Epithelial cell of esophagus (primary cell): ENCODE measurements around the gene UBC.
"Not testable (repeated sequence)": the region's sequence is repeated elsewhere in the genome, so short reads cannot be mapped to it uniquely, and the experiment has no call there.

Experiments used
- DNase-seq: peaks from one replicate; pipeline ENCODE4 v3.0.0; 2010; ENCODE audit warnings: low read depth
- H3K4me3 ChIP-seq: 2 replicates; pipeline ENCODE4 v1.5.1; 2011; ENCODE audit warnings: mild to moderate bottlenecking, low read length, control low read depth
- CTCF ChIP-seq: IDR thresholded peaks from 2 replicates; pipeline ENCODE4 v1.5.1; 2011; ENCODE audit warnings: low read depth, mild to moderate bottlenecking, low read length, control low read depth, inconsistent platforms; ENCODE audit not compliant: insufficient read depth; ENCODE audit errors: missing control alignments

The UBC gene

GRCh38 chr12:124919521-124920352 is 5.3 kb upstream of the UBC start:
- H3K4me3 ChIP-seq, result peak overlapping the region; percentile 0
- DNase-seq, result peak; percentile 93
- TF ChIP-seq CTCF, result no peak

GRCh38 chr12:124918622-124918988 is 4.2 kb upstream of the UBC start:
- not testable (repeated sequence) for DNase-seq
- peak overlapping the region; percentile 14 for H3K4me3 ChIP-seq

- TF ChIP-seq CTCF, result no peak
- peak overlapping the region; percentile 49 for H3K4me3 ChIP-seq
- DNase-seq, result peak; percentile 97
Measured at GRCh38 chr12:124917841-124918621, 3.6 kb upstream of the UBC start.

- no peak for TF ChIP-seq CTCF
- DNase-seq, result peak; percentile 100
- peak overlapping the region; percentile 49 for H3K4me3 ChIP-seq
Measured at GRCh38 chr12:124917135-124917840, 2.8 kb upstream of the UBC start.

GRCh38 chr12:124916374-124917134 is 2.1 kb upstream of the UBC start:
- DNase-seq, result peak; percentile 96
- TF ChIP-seq CTCF, result no peak
- peak overlapping the region; percentile 99 for H3K4me3 ChIP-seq

DNA sequence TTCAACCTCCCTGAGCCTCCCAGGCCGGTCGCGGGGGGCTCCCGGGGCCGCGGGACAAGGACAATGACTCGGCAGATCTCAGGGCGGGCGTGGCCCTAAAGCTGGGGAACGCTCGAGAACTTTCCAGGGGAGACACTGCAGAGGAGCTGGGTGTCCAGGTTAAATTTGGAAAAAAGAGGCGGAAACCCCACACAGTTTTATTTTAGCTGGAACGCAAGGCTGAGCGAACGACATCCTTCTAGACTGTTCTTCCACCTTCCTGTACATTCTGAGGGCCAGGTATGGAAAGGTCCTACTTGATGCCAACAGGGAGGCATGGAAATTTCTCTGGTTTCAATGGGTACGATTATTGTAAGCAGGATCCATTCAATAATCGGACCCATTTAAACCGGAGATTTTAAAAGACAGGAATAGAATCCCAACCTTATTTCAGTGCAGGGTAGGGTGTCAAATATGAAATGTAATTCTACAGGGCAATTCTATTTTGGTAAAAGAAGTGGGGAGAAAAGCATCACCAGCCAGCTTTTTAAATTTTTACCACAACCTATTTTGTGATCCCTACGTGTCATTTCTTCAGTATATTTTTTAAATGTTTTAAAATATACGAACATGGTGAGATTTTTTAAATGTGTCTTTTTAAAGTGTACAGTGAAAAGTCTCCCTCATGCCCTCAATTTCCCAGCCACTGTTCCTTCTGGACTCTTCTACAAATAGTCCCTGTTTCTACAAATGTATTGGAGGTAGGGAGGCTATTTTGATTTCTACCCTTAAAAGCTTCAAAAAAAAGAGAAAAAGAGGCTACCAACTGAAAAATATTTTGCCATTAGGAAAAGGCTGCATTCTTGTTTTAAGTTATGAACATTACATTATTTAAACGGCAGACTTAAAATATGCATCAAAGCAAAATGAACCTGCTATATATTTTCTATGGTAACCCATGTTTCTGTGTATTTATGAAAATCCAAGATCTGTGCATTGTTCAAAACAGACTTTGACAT is 1.1 kb upstream of the UBC start:
- no peak for TF ChIP-seq CTCF
- H3K4me3 ChIP-seq, result peak overlapping the region; percentile 99
- peak; percentile 60 for DNase-seq
